HG03571 (cell line): ENCODE measurements around the gene CAMK2B.

ENCODE experiments used
- ATAC-seq: cut with Tn5 transposase; IDR thresholded peaks from one replicate; pipeline ENCODE4 v1.9.1; 2021; ENCODE audit not compliant: unreplicated experiment

Gene CAMK2B

GRCh38 chr7:44325201-44325671, at the start of gene CAMK2B:
Gene CAMK2B (minus strand): TSS chr7:44325594. CDS start chr7:44325421, 173 bp downstream.
- no peak for ATAC-seq

GRCh38 chr7:44374007-44374763, 48.8 kb upstream of the CAMK2B start:
- no peak for ATAC-seq

- ATAC-seq = no peak
Measured at GRCh38 chr7:44373418-44373740, 48.0 kb upstream of the CAMK2B start.

- ATAC-seq = no peak
Measured at GRCh38 chr7:44372560-44373417, 47.4 kb upstream of the CAMK2B start.

- ATAC-seq = no peak
Measured at GRCh38 chr7:44368885-44369284, 43.5 kb upstream of the CAMK2B start.

GRCh38 chr7:44368455-44368854, 43.1 kb upstream of the CAMK2B start:
- ATAC-seq = no peak

- no peak for ATAC-seq
Measured at GRCh38 chr7:44367475-44368043, 42.2 kb upstream of the CAMK2B start.

DNA sequence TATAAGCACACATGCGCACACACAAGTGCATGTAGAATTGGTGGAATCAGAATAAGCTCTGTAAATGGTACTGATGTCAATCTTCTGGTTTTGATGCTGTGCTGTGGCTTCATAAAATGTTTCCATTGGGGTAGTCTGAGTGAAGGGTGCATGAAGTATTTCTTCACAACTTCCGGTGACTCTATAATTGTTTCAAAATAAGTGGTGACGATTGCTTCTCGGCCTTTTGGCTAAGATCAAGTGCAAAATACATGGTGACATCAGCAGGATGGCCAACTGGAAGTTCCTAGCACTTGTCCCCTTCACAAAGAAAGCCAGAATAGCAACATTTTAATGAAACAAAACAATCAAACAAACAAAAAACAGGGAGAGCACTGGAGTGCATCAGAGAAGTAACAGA, 41.6 kb upstream of the CAMK2B start:
- no peak for ATAC-seq

- ATAC-seq = no peak
Measured at GRCh38 chr7:44353668-44354067, 28.3 kb upstream of the CAMK2B start.

GRCh38 chr7:44348851-44349781, 23.7 kb upstream of the CAMK2B start:
- ATAC-seq = no peak

DNA sequence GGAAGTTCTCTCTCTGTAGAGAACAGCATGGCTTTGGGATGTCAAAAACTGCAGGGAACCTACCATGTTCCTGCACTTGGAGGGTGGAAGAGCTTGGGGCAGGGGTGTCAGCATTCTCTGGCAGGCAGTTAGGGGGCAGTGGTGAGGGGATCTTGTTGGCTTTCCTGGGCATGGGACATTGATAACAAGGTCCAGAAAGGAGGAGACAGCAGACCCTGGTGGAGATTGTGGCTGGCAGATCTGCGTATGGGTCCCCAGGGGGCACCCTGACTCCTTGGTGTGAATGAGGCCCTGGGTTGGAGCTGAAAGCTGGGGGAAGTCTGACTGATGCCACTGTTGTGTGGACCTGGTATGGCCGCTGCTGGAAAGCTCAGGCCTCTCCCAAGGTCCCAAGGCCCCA, 22.9 kb upstream of the CAMK2B start:
- no peak for ATAC-seq

- ATAC-seq = no peak
Measured at GRCh38 chr7:44347546-44348114, 22.2 kb upstream of the CAMK2B start.

- ATAC-seq = no peak
Measured at GRCh38 chr7:44346063-44346462, 20.7 kb upstream of the CAMK2B start.

DNA sequence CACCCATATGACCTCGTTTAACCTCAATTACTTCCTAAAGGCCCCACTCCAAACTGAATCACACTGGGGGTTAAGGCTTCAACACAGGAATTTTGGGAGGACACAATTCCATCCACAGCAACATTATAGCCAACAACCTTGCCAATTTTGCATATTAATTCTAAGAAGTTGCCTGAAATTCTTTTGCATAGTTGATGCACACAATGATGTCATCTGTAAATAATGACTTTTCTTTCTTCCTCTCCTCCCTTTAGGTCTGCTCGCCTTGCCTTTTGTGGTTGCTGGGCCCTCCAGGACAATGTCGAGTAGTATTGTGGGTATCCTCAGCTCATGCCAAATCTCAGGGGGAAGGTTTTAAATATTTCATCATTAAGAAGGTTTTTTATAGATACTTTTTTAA, 16.0 kb upstream of the CAMK2B start:
- ATAC-seq = no peak

- no peak for ATAC-seq
Measured at GRCh38 chr7:44338600-44338999, 13.2 kb upstream of the CAMK2B start.

- ATAC-seq = no peak
Measured at GRCh38 chr7:44336491-44336890, 11.1 kb upstream of the CAMK2B start.

- ATAC-seq = no peak
Measured at GRCh38 chr7:44335184-44335583, 9.8 kb upstream of the CAMK2B start.

- ATAC-seq = no peak
Measured at GRCh38 chr7:44334734-44335097, 9.3 kb upstream of the CAMK2B start.

DNA sequence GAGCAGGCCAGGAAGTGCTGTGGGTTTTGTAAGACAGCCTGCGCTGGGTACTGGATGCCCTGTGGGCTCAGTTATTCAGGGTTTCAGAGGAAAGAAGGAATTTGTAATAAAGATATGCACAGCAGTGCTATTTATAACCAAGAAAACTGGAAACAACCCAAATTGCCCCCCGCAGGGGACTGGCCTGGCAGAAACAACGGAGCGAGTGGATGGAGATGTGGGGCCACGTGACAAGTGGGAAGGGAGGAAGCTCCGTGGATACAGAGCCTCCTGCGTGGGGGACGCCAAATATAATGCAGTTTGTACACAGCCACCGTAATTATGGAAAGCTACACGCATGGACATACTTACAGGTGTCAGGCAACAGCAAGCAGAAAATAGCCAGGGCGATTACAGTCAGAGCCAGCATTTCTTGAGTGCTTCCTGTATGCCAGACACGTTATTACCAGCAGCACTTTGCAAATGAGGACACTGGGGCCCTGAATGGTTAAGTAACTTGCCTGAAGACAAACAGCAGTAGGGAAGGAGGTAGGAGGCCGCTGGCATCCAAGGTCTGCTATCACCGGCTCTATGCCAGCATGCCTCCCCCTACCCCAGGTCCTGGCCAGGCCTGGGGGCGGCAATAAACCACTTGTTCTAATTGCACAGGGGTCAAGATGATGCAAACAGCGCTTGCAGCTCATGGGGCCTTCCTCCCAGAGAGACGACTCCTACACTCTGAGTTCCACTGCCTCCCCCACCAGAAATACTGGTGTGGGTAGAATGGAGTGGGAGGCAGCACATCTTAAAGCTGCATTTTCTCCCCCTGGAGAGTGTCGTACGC, 8.7 kb upstream of the CAMK2B start:
- ATAC-seq = no peak

- ATAC-seq = no peak
Measured at GRCh38 chr7:44331682-44332081, 6.3 kb upstream of the CAMK2B start.
